Measurements from ENCODE around the gene SKI. TPM values are rescaled to one million over a fixed set of nuclear protein-coding genes. Genes with fewer than 3 reads are reported as not detected.
"Not testable (repeated sequence)": the region's sequence is repeated elsewhere in the genome, so short reads cannot be mapped to it uniquely, and the experiment has no call there.

The SKI gene
- total and polyA plus RNA-seq, 4 donors, result 17.1 to 90.7 (median 40.7) TPM

GRCh38 chr1:2258122-2258681, 30.1 kb downstream of the SKI start:
- ATAC-seq (ENCODE audit: insufficient read depth, low FRiP score), result no peak

DNA sequence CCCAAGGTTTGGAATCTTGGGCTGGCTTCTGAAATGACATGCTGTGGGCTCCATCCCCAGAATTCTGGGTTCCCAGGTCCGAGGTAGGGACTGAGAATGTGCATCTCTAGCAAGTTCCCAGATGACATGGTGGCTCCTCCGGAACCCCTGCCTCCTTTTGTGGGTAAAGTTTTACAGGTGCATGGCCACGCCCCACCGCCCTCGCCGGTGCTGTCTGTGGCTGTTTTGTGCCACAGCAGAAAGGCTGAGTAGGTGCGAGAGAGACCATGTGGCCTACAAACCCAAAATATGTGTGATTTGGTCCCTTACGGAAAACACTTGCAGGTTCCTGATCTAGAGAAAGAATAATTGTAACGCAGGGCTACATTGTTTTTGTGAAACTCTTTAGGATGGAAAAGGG, 30.9 kb downstream of the SKI start:
- Histone ChIP-seq H3K27me3 (ENCODE audit: control insufficient read depth in 3 of 3, insufficient read depth in 3 of 3, low read length in 2 of 3) (no peaks in the 10 kb centered on the region), H3K4me3 (no peak overlapping the region), H3K9ac (ENCODE audit: insufficient read depth in 1 of 2, low read length in 2 of 2) (no peak overlapping the region), H3K4me1 (ENCODE audit: control insufficient read depth in 5 of 5, insufficient read depth in 5 of 5, low read length in 5 of 5) (peaks cover 3 to 29% (median 9%) of the 10 kb centered on the region in 5 donors), H3K36me3 (ENCODE audit: control insufficient read depth in 4 of 4, insufficient read depth in 4 of 4, low read length in 4 of 4) (peaks cover 0 to 1% (median under 1%) of the 10 kb centered on the region in 4 donors), H3K27ac (ENCODE audit: low read depth in 1 of 2, low read length in 1 of 2) (no peak overlapping the region), H3K9me3 (ENCODE audit: control insufficient read depth in 4 of 4, insufficient read depth in 3 of 4, low read length in 3 of 4) (peaks cover 0 to 5% (median 1%) of the 10 kb centered on the region in 4 donors)
- no peak for DNase-seq
- WGBS, 2 donors, result 86 to 87% methylated on average over 9 of the region's 9 CpGs
- TF ChIP-seq CTCF (IDR thresholded peaks at IDR 0.05; ENCODE audit: control extremely low read depth, extremely low read depth), result no peak
- no peak for ATAC-seq (ENCODE audit: insufficient read depth, low FRiP score)

More at GRCh38 chr1:2258122-2258681, 30.1 kb downstream of the SKI start:
- H3K4me3 ChIP-seq, result no peak overlapping the region
- H3K27ac ChIP-seq (ENCODE audit: low read depth in 1 of 2, low read length in 1 of 2), result peak overlapping the region in 1 of 2 donors; percentile 75
- peaks cover 3 to 37% (median 9%) of the 10 kb centered on the region in 5 donors for H3K4me1 ChIP-seq (ENCODE audit: control insufficient read depth in 5 of 5, insufficient read depth in 5 of 5, low read length in 5 of 5)
- TF ChIP-seq CTCF (IDR thresholded peaks at IDR 0.05; ENCODE audit: control extremely low read depth, extremely low read depth), result no peak
- peaks cover 0 to 8% (median 3%) of the 10 kb centered on the region in 4 donors for H3K36me3 ChIP-seq (ENCODE audit: control insufficient read depth in 4 of 4, insufficient read depth in 4 of 4, low read length in 4 of 4)
- H3K9me3 ChIP-seq (ENCODE audit: control insufficient read depth in 4 of 4, insufficient read depth in 3 of 4, low read length in 3 of 4), result peaks cover 0 to 5% (median 1%) of the 10 kb centered on the region in 4 donors
- no peak overlapping the region for H3K9ac ChIP-seq (ENCODE audit: insufficient read depth in 1 of 2, low read length in 2 of 2)
- no peak for DNase-seq
- WGBS, 2 donors, result 49 to 60% methylated on average over 13 of the region's 13 CpGs
- H3K27me3 ChIP-seq (ENCODE audit: control insufficient read depth in 3 of 3, insufficient read depth in 3 of 3, low read length in 2 of 3), result no peaks in the 10 kb centered on the region

DNA sequence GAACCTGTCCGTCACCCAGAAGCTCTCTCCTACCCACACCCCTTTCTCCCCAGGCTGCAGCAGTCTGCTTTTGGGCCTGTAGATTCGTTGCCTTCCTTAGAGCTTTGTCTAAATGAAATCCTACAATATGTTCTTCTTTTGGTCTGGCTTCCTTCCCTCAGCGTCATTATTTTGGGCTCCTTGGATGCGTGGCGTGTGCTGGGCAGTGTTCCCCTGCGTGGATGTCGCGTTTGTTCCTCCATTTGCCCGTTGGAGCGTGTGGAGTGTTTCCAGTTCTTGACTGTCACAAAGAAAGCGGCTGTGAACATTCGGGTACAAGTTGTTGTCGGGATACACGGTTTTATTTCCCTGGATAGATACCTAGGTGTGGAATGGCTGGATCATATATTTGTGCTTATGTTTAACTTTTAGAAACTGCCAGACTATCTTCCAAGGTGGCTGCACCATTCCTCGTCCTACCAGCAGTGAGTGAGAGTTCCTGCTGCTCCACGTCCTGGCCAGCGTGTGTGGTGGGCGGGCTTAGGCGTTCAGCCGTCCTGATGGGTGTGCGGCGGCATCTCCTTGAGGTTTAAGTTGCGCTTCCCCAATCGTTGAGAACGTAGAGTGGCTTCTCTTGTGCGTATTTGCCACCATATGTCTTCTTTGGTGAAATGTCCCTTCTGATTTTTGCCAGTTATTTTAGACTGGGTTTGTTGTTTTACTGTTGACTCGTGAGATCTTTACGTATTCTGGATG, 31.7 kb downstream of the SKI start:
- H3K36me3 ChIP-seq (ENCODE audit: control insufficient read depth in 4 of 4, insufficient read depth in 4 of 4, low read length in 4 of 4), result no peaks in the 10 kb centered on the region
- H3K27ac ChIP-seq (ENCODE audit: low read depth in 1 of 2, low read length in 1 of 2), result no peak overlapping the region
- TF ChIP-seq CTCF (IDR thresholded peaks at IDR 0.05; ENCODE audit: control extremely low read depth, extremely low read depth), result no peak
- peaks cover 3 to 22% (median 9%) of the 10 kb centered on the region in 5 donors for H3K4me1 ChIP-seq (ENCODE audit: control insufficient read depth in 5 of 5, insufficient read depth in 5 of 5, low read length in 5 of 5)
- peaks cover 0 to 5% (median 1%) of the 10 kb centered on the region in 4 donors for H3K9me3 ChIP-seq (ENCODE audit: control insufficient read depth in 4 of 4, insufficient read depth in 3 of 4, low read length in 3 of 4)
- DNase-seq, result peak in 1 of 3 donors; percentile 17
- ATAC-seq (ENCODE audit: insufficient read depth, low FRiP score), result no peak
- H3K4me3 ChIP-seq, result no peak overlapping the region
- no peaks in the 10 kb centered on the region for H3K27me3 ChIP-seq (ENCODE audit: control insufficient read depth in 3 of 3, insufficient read depth in 3 of 3, low read length in 2 of 3)
- H3K9ac ChIP-seq (ENCODE audit: insufficient read depth in 1 of 2, low read length in 2 of 2), result no peak overlapping the region
- WGBS, 2 donors, result 79 to 82% methylated on average over 28 of the region's 28 CpGs

GRCh38 chr1:2260470-2260869, 32.4 kb downstream of the SKI start:
- DNase-seq; H3K27me3 ChIP-seq (ENCODE audit: control insufficient read depth in 3 of 3, insufficient read depth in 3 of 3, low read length in 2 of 3); H3K36me3 ChIP-seq (ENCODE audit: control insufficient read depth in 4 of 4, insufficient read depth in 4 of 4, low read length in 4 of 4); H3K27ac ChIP-seq (ENCODE audit: low read depth in 1 of 2, low read length in 1 of 2); H3K9ac ChIP-seq (ENCODE audit: insufficient read depth in 1 of 2, low read length in 2 of 2); H3K4me3 ChIP-seq; ATAC-seq (ENCODE audit: insufficient read depth, low FRiP score); H3K9me3 ChIP-seq (ENCODE audit: control insufficient read depth in 4 of 4, insufficient read depth in 3 of 4, low read length in 3 of 4): not testable (repeated sequence)
- H3K4me1 ChIP-seq (ENCODE audit: control insufficient read depth in 5 of 5, insufficient read depth in 5 of 5, low read length in 5 of 5), result peaks cover 3 to 19% (median 9%) of the 10 kb centered on the region in 5 donors
- 95 to 97% methylated on average over 7 of the region's 7 CpGs for WGBS, 2 donors
